SK-N-SH (cell line): ENCODE data around the gene RAB4A. TPM values are rescaled to one million over a fixed set of nuclear protein-coding genes. Genes with fewer than 3 reads are reported as not detected.

Experiments used
- CTCF ChIA-PET: fragments of 300-600, 350-600 bp; formaldehyde crosslinking; extraction: SDS; loops from one replicate; lab custom pipeline; 2021; lab: Yijun Ruan, JAX
- POLR2A ChIA-PET: fragments of 350-600 bp; sonication (Branson Sonifier 250); formaldehyde crosslinking; extraction: SDS; loops from one replicate; lab custom pipeline; 2020; ENCODE audit warnings: antibody characterized with exemption, inconsistent platforms; lab: Yijun Ruan, JAX
- DNase-seq: peaks from one replicate; pipeline ENCODE4 v3.0.0; 2012
- H2AFZ ChIP-seq: fragments of 200-600 bp; sonication (generic); 2 replicates; pipeline ENCODE4 v1.8.1; 2016; ENCODE audit warnings: antibody characterized with exemption, mild to moderate bottlenecking, low read depth
- H3F3A ChIP-seq: fragments of 200-600 bp; sonication (generic); replicated peaks from 2 replicates; pipeline ENCODE3; 2016; ENCODE audit warnings: antibody characterized with exemption, mild to moderate bottlenecking; ENCODE audit not compliant: insufficient read depth
- H3K27ac ChIP-seq, 2 experiments: fragments of 200-500 bp in 1 of 2; fragments of 200-600 bp in 1 of 2; sonication (Bioruptor generic) in 1 of 2; sonication (generic), shearing (Covaris generic) in 1 of 2; 2 replicates each; pipeline versions ENCODE4 v1.5.1 to v1.6.1; 2014 to 2016; ENCODE audit warnings: low read depth in 2 of 2, inconsistent platforms in 1 of 2, low read length in 1 of 2, mild to moderate bottlenecking in 1 of 2, mixed read lengths in 1 of 2
- H3K27me3 ChIP-seq: fragments of 200-600 bp; sonication (generic), shearing (Covaris generic); 2 replicates; pipeline ENCODE4 v1.6.1; 2016; ENCODE audit warnings: mixed run types; ENCODE audit not compliant: insufficient read depth
- H3K36me3 ChIP-seq, 2 experiments: fragments of 200-500 bp in 1 of 2; fragments of 200-600 bp in 1 of 2; sonication (Bioruptor generic) in 1 of 2; sonication (generic) in 1 of 2; replicated peaks in 1 of 2; 2 replicates each; pipeline versions ENCODE3 to v1.5.1; 2014 to 2016; ENCODE audit warnings: low read length in 1 of 2, mild to moderate bottlenecking in 1 of 2; ENCODE audit not compliant: insufficient read depth in 2 of 2, control insufficient read depth in 1 of 2
- H3K4me1 ChIP-seq, 2 experiments: fragments of 200-500 bp in 1 of 2; fragments of 200-600 bp in 1 of 2; sonication (Bioruptor generic) in 1 of 2; sonication (generic), shearing (Covaris generic) in 1 of 2; 2 replicates each; pipeline versions ENCODE4 v1.5.1 to v1.6.1; 2014 to 2016; ENCODE audit warnings: low read depth in 1 of 2, low read length in 1 of 2, mixed run types in 1 of 2; ENCODE audit not compliant: insufficient read depth in 2 of 2, control insufficient read depth in 1 of 2
- H3K4me2 ChIP-seq: fragments of 200-600 bp; sonication (generic), shearing (Covaris generic); 2 replicates; pipeline ENCODE4 v1.6.1; 2017; ENCODE audit warnings: mixed run types
- H3K4me3 ChIP-seq, 2 experiments: fragments of 200-500 bp in 1 of 2; fragments of 200-600 bp in 1 of 2; sonication (Bioruptor generic) in 1 of 2; sonication (generic), shearing (Covaris generic) in 1 of 2; 2 replicates each; pipeline versions ENCODE4 v1.5.1 to v1.8.1; 2014 to 2016; ENCODE audit warnings: low read depth in 2 of 2, inconsistent platforms in 1 of 2, low read length in 1 of 2, mild to moderate bottlenecking in 1 of 2, mixed read lengths in 1 of 2, moderate library complexity in 1 of 2
- H3K79me2 ChIP-seq: fragments of 200-600 bp; sonication (generic); 2 replicates; pipeline ENCODE4 v1.8.1; 2017; ENCODE audit warnings: mild to moderate bottlenecking; ENCODE audit not compliant: insufficient read depth
- H3K9ac ChIP-seq: fragments of 200-600 bp; sonication (generic); 2 replicates; pipeline ENCODE4 v1.6.1; 2017; ENCODE audit warnings: mixed run types
- H3K9me2 ChIP-seq: fragments of 200-600 bp; sonication (generic); 2 replicates; pipeline ENCODE4 v1.6.1; 2017; ENCODE audit warnings: mixed run types
- H3K9me3 ChIP-seq: fragments of 200-600 bp; sonication (generic); 2 replicates; pipeline ENCODE4 v1.6.1; 2017; ENCODE audit warnings: mixed run types, mild to moderate bottlenecking, moderate library complexity
- H4K20me1 ChIP-seq: fragments of 200-600 bp; sonication (generic); 2 replicates; pipeline ENCODE4 v1.6.1; 2017; ENCODE audit warnings: mild to moderate bottlenecking, mixed run types; ENCODE audit not compliant: insufficient read depth
- EZH2phosphoT487 ChIP-seq: fragments of 200-600 bp; sonication (generic); IDR thresholded peaks from 2 replicates; pipeline ENCODE4 v1.6.1; 2017; ENCODE audit warnings: low read depth, mixed run types, mild to moderate bottlenecking, antibody characterized with exemption, moderate library complexity, borderline replicate concordance
- FOXJ3 ChIP-seq: sonication (generic); formaldehyde crosslinking; IDR thresholded peaks from 2 replicates; pipeline ENCODE4 v1.5.1; 2020; ENCODE audit warnings: mild to moderate bottlenecking, missing genetic modification reagents
- FOXM1 ChIP-seq: IDR thresholded peaks from 2 replicates; pipeline ENCODE4 v1.4.0; 2012; ENCODE audit warnings: low read depth, mild to moderate bottlenecking
- GATA2 ChIP-seq: sonication (generic); formaldehyde crosslinking; IDR thresholded peaks from 2 replicates; pipeline ENCODE4 v1.5.0; 2020; ENCODE audit warnings: mild to moderate bottlenecking, missing genetic modification reagents
- MEF2A ChIP-seq: IDR thresholded peaks from 2 replicates; pipeline ENCODE4 v1.4.0; 2012; ENCODE audit warnings: low read depth, borderline replicate concordance
- POLR2AphosphoS5 ChIP-seq: IDR thresholded peaks from 2 replicates; pipeline ENCODE4 v1.6.1; 2012; ENCODE audit warnings: low read depth, low read length
- RAD21 ChIP-seq: IDR thresholded peaks from 2 replicates; pipeline ENCODE4 v1.6.1; 2012; ENCODE audit warnings: mild to moderate bottlenecking, low read length
- RCOR1 ChIP-seq: fragments of 150-350 bp; IDR thresholded peaks from 2 replicates; pipeline ENCODE4 v1.6.1; 2017; ENCODE audit warnings: antibody characterized with exemption, low read length
- RXRA ChIP-seq: IDR thresholded peaks from 2 replicates; pipeline ENCODE4 v1.4.0; 2012; ENCODE audit warnings: low read depth, mild to moderate bottlenecking, borderline replicate concordance
- SMC3 ChIP-seq: IDR thresholded peaks from 2 replicates; pipeline ENCODE4 v1.6.1; 2012; ENCODE audit warnings: low read depth, low read length, improper control_type of control experiment
- TCF12 ChIP-seq: IDR thresholded peaks from 2 replicates; pipeline ENCODE4 v1.4.0; 2012
- TEAD4 ChIP-seq: IDR thresholded peaks from 2 replicates; pipeline ENCODE4 v1.4.0; 2012; ENCODE audit warnings: mild to moderate bottlenecking, borderline replicate concordance; ENCODE audit not compliant: insufficient read depth
- YY1 ChIP-seq: IDR thresholded peaks from 2 replicates; pipeline ENCODE4 v1.4.0; 2012; ENCODE audit warnings: low read depth, mild to moderate bottlenecking
- WGBS: methylation state at CpG from one replicate; pipeline ENCODE4 v1.1.6; 2017; ENCODE audit warnings: low lambda C conversion rate; 5-methylcytosine and 5-hydroxymethylcytosine counted together
- polyA plus RNA-seq, 3 experiments: library from polyadenylated mRNA; depleted of rRNA; stranded (reverse); fragments of >200 nt; gene quantifications; 2 replicates each; pipeline ENCODE4 v1.2.3, GENCODE V29; 2012
- TF ChIP-seq, protein P1 (sequence below): fragments of 150-350 bp; IDR thresholded peaks from 2 replicates; pipeline ENCODE4 v1.6.1; 2016; ENCODE audit warnings: mild to moderate bottlenecking, low read depth, low read length
- TF ChIP-seq, protein P2 (sequence below): IDR thresholded peaks from 2 replicates; pipeline ENCODE4 v1.6.1; 2012; ENCODE audit warnings: mild to moderate bottlenecking, low read depth, low read length, moderate library complexity
- TF ChIP-seq, protein P3 (sequence below): IDR thresholded peaks from 2 replicates; pipeline ENCODE4 v1.4.0; 2012; ENCODE audit warnings: low read depth, borderline replicate concordance
- TF ChIP-seq, protein P4 (sequence below): fragments of 150-350 bp; IDR thresholded peaks from 2 replicates; pipeline ENCODE4 v1.6.1; 2017; ENCODE audit warnings: antibody characterized with exemption, low read length, low read depth, borderline replicate concordance

RAB4A gene
- polyA plus RNA-seq, 1 of the 3 experiments (the other 2 are of a cell fraction), result 28.1 TPM

DNA sequence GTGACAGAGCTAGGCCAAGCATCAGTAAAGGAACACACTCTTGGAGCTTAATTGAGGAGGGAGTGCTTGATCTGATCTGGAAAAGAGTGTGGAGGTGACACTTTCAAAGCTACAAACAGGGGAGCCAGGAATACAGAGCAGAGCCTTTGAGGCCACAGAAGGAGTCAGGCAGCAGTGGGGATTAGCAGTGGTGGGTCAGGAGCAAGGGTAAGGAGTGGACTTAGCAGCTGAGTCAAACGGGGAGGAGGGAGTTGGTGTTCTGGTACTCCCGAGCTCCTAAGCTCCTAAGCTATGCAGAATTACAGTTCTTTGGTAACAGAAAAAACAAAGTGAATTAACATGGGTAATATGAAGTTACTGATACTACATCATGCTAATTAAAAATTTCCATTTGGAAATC is 14.5 kb downstream of the RAB4A start:
- peaks cover 64% of the 10 kb centered on the region for H3K79me2 ChIP-seq
- no peak overlapping the region for H3K9ac ChIP-seq
- no peaks in the 10 kb centered on the region for H3K27me3 ChIP-seq
- H3K36me3 ChIP-seq, result peaks cover 24 to 35% of the 10 kb centered on the region in 2 experiments
- no peaks in the 10 kb centered on the region for H3K9me3 ChIP-seq
- ChIA-PET CTCF (interaction anchor here (1.3 to 1.4 kb wide), 2 partner anchors 9 to 11 kb away, joined by 3 read pairs; no protein-coding TSS in a partner anchor), POLR2A (no interaction called here)
- H3K4me1 ChIP-seq, result peaks cover 4% of the 10 kb centered on the region in 2 experiments; a peak in 3 of 4 replicates
- H3F3A ChIP-seq, result peaks cover 22% of the 10 kb centered on the region
- 91% methylated on average over 2 of the region's 2 CpGs for whole genome bisulfite sequencing
- TF ChIP-seq POLR2AphosphoS5 (no peak), RAD21 (no peak), FOXJ3 (CRISPR knock-in tag) (no peak), TEAD4 (no peak), FOXM1 (no peak), YY1 (no peak), RXRA (no peak), RCOR1 (no peak), EZH2phosphoT487 (no peak), MEF2A (no peak), SMC3 (no peak), TCF12 (no peak), GATA2 (CRISPR knock-in tag) (no peak)
- TF ChIP-seq, protein P1, sequence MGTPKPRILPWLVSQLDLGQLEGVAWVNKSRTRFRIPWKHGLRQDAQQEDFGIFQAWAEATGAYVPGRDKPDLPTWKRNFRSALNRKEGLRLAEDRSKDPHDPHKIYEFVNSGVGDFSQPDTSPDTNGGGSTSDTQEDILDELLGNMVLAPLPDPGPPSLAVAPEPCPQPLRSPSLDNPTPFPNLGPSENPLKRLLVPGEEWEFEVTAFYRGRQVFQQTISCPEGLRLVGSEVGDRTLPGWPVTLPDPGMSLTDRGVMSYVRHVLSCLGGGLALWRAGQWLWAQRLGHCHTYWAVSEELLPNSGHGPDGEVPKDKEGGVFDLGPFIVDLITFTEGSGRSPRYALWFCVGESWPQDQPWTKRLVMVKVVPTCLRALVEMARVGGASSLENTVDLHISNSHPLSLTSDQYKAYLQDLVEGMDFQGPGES, result no peak
- TF ChIP-seq, protein P2, sequence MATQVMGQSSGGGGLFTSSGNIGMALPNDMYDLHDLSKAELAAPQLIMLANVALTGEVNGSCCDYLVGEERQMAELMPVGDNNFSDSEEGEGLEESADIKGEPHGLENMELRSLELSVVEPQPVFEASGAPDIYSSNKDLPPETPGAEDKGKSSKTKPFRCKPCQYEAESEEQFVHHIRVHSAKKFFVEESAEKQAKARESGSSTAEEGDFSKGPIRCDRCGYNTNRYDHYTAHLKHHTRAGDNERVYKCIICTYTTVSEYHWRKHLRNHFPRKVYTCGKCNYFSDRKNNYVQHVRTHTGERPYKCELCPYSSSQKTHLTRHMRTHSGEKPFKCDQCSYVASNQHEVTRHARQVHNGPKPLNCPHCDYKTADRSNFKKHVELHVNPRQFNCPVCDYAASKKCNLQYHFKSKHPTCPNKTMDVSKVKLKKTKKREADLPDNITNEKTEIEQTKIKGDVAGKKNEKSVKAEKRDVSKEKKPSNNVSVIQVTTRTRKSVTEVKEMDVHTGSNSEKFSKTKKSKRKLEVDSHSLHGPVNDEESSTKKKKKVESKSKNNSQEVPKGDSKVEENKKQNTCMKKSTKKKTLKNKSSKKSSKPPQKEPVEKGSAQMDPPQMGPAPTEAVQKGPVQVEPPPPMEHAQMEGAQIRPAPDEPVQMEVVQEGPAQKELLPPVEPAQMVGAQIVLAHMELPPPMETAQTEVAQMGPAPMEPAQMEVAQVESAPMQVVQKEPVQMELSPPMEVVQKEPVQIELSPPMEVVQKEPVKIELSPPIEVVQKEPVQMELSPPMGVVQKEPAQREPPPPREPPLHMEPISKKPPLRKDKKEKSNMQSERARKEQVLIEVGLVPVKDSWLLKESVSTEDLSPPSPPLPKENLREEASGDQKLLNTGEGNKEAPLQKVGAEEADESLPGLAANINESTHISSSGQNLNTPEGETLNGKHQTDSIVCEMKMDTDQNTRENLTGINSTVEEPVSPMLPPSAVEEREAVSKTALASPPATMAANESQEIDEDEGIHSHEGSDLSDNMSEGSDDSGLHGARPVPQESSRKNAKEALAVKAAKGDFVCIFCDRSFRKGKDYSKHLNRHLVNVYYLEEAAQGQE, result no peak
- TF ChIP-seq, protein P3, sequence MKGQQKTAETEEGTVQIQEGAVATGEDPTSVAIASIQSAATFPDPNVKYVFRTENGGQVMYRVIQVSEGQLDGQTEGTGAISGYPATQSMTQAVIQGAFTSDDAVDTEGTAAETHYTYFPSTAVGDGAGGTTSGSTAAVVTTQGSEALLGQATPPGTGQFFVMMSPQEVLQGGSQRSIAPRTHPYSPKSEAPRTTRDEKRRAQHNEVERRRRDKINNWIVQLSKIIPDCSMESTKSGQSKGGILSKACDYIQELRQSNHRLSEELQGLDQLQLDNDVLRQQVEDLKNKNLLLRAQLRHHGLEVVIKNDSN, result no peak
- TF ChIP-seq, protein P4, sequence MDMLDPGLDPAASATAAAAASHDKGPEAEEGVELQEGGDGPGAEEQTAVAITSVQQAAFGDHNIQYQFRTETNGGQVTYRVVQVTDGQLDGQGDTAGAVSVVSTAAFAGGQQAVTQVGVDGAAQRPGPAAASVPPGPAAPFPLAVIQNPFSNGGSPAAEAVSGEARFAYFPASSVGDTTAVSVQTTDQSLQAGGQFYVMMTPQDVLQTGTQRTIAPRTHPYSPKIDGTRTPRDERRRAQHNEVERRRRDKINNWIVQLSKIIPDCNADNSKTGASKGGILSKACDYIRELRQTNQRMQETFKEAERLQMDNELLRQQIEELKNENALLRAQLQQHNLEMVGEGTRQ, result no peak
- no peaks in the 10 kb centered on the region for H3K9me2 ChIP-seq
- peaks cover 8% of the 10 kb centered on the region; the same call in 1 of the 2 replicates for H4K20me1 ChIP-seq
- H3K4me2 ChIP-seq, result no peak overlapping the region
- H3K4me3 ChIP-seq, result no peak overlapping the region
- no peak for DNase-seq
- H2AFZ ChIP-seq, result no peak overlapping the region
- H3K27ac ChIP-seq, result no peak overlapping the region
